Ovary (tissue), 3 donors: ENCODE measurements around the gene DMAC2L.

ENCODE experiments used
- CTCF ChIP-seq, 3 donors: fragments of 450-650 bp in 2 of 3; fragments of 200-600 bp in 1 of 3; IDR thresholded peaks; one replicate each; pipeline versions ENCODE4 v1.5.1 to v1.8.0; 2016 to 2022; ENCODE audit warnings: antibody characterized with exemption in 3 of 3, mild to moderate bottlenecking in 1 of 3
- EP300 ChIP-seq: sonication (generic); formaldehyde crosslinking; IDR thresholded peaks from one replicate; pipeline ENCODE4 v1.6.1; 2017; ENCODE audit warnings: antibody characterized with exemption
- POLR2A ChIP-seq: fragments of 450-650 bp; IDR thresholded peaks from one replicate; pipeline ENCODE4 v1.6.1; 2017; ENCODE audit warnings: antibody characterized with exemption, mild to moderate bottlenecking, moderate library complexity
- donor health status: DM: no; HTN: no; CAD: no.

- TF ChIP-seq CTCF (IDR thresholded peaks at IDR 0.05) (no peak), POLR2A (no peak), EP300 (no peak)
These were observed 39.6 kb upstream of the DMAC2L start for GRCh38 chr14:50272498-50272897.
